ENCODE measurements around the gene UBE2E2. TPM values are rescaled to one million over a fixed set of nuclear protein-coding genes. Genes with fewer than 3 reads are reported as not detected.

UBE2E2 gene
- total and polyA plus RNA-seq, 2 donors (not counting 1 experiment from before 2014, with no cell fraction given) = 16.0 to 45.0 TPM

GRCh38 chr3:23480329-23480714 lies 277.2 kb downstream of the UBE2E2 start:
- peaks cover 0 to 11% of the 10 kb centered on the region in 2 experiments for H3K36me3 ChIP-seq (replicated peaks in 1 of 2; ENCODE audit: control extremely low read depth in 1 of 2, control insufficient read depth in 1 of 2, extremely low read depth in 1 of 2, insufficient read depth in 2 of 2, low read length in 1 of 2)
- H3K9ac ChIP-seq (ENCODE audit: low read length) = no peak overlapping the region
- H3K27ac ChIP-seq (ENCODE audit: low read length in 2 of 2) = no peak overlapping the region
- no peak overlapping the region for H3K4me3 ChIP-seq (ENCODE audit: control extremely low read depth in 1 of 5, extremely low read depth in 1 of 5, insufficient read depth in 1 of 5, low read depth in 2 of 5, low read length in 4 of 5)
- Mint-ChIP-seq H3K27me3 (no peaks in the 10 kb centered on the region), H3K4me3 (no peak overlapping the region), H3K27ac (no peak overlapping the region), H3K4me1 (peaks cover 21% of the 10 kb centered on the region), H3K9me3 (ENCODE audit: insufficient read depth) (peaks cover 12% of the 10 kb centered on the region)
- DNase-seq (no peak), ATAC-seq (ENCODE audit: low read depth) (no peak)
- no peaks in the 10 kb centered on the region for H3K27me3 ChIP-seq (replicated peaks in 1 of 4; ENCODE audit: control extremely low read depth in 1 of 4, control insufficient read depth in 3 of 4, insufficient read depth in 4 of 4, low read length in 3 of 4)
- H4K20me1 ChIP-seq (ENCODE audit: control insufficient read depth, insufficient read depth, low read length, poor library complexity, severe bottlenecking) = peaks cover 18% of the 10 kb centered on the region
- H3K79me2 ChIP-seq (ENCODE audit: control insufficient read depth, insufficient read depth, low read length) = peaks cover 35% of the 10 kb centered on the region
- H2AFZ ChIP-seq (ENCODE audit: insufficient read depth, low read depth, low read length, poor library complexity, severe bottlenecking) = no peak overlapping the region
- peaks cover 4 to 8% of the 10 kb centered on the region in 2 donors for H3K4me1 ChIP-seq (ENCODE audit: control insufficient read depth in 2 of 2, insufficient read depth in 2 of 2, low read length in 2 of 2)
- H3K4me2 ChIP-seq (replicated peaks; ENCODE audit: low read depth, low read length, poor library complexity, severe bottlenecking) = no peak overlapping the region
- ChIA-PET POLR2A (no interaction called here), CTCF (no interaction called here)
- intact Hi-C loops (cut with micrococcal nuclease) = no loop called here
- H3K9me3 ChIP-seq (ENCODE audit: control extremely low read depth in 1 of 3, control insufficient read depth in 2 of 3, insufficient read depth in 1 of 3, low read length in 2 of 3) = peaks cover 6 to 39% (median 34%) of the 10 kb centered on the region in 3 donors
- 100% methylated on average over 2 of the region's 8 CpGs for WGBS (ENCODE audit: insufficient coverage)
- TF ChIP-seq, protein P1, sequence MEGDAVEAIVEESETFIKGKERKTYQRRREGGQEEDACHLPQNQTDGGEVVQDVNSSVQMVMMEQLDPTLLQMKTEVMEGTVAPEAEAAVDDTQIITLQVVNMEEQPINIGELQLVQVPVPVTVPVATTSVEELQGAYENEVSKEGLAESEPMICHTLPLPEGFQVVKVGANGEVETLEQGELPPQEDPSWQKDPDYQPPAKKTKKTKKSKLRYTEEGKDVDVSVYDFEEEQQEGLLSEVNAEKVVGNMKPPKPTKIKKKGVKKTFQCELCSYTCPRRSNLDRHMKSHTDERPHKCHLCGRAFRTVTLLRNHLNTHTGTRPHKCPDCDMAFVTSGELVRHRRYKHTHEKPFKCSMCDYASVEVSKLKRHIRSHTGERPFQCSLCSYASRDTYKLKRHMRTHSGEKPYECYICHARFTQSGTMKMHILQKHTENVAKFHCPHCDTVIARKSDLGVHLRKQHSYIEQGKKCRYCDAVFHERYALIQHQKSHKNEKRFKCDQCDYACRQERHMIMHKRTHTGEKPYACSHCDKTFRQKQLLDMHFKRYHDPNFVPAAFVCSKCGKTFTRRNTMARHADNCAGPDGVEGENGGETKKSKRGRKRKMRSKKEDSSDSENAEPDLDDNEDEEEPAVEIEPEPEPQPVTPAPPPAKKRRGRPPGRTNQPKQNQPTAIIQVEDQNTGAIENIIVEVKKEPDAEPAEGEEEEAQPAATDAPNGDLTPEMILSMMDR (IDR thresholded peaks at IDR 0.05) = no peak

GRCh38 chr3:23481011-23481615 lies 278.0 kb downstream of the UBE2E2 start:
- Mint-ChIP-seq H3K27ac (no peak overlapping the region), H3K4me3 (no peak overlapping the region), H3K27me3 (no peaks in the 10 kb centered on the region), H3K4me1 (peaks cover 21% of the 10 kb centered on the region), H3K9me3 (ENCODE audit: insufficient read depth) (peaks cover 12% of the 10 kb centered on the region)
- peaks cover 18% of the 10 kb centered on the region for H4K20me1 ChIP-seq (ENCODE audit: control insufficient read depth, insufficient read depth, low read length, poor library complexity, severe bottlenecking)
- no peak overlapping the region for H3K4me3 ChIP-seq (ENCODE audit: control extremely low read depth in 1 of 5, extremely low read depth in 1 of 5, insufficient read depth in 1 of 5, low read depth in 2 of 5, low read length in 4 of 5)
- H3K4me1 ChIP-seq (ENCODE audit: control insufficient read depth in 2 of 2, insufficient read depth in 2 of 2, low read length in 2 of 2) = peaks cover 4 to 8% of the 10 kb centered on the region in 2 donors
- intact Hi-C loops (cut with micrococcal nuclease) = no loop called here
- ChIA-PET CTCF (no interaction called here), POLR2A (no interaction called here)
- H3K27me3 ChIP-seq (replicated peaks in 1 of 4; ENCODE audit: control extremely low read depth in 1 of 4, control insufficient read depth in 3 of 4, insufficient read depth in 4 of 4, low read length in 3 of 4) = no peaks in the 10 kb centered on the region
- no peak for TF ChIP-seq EZH2 (IDR thresholded peaks at IDR 0.05; ENCODE audit: borderline replicate concordance, insufficient read depth, low read depth, low read length, poor library complexity, severe bottlenecking)
- TF ChIP-seq, protein P1 (IDR thresholded peaks at IDR 0.05) = no peak
- no peak overlapping the region for H2AFZ ChIP-seq (ENCODE audit: insufficient read depth, low read depth, low read length, poor library complexity, severe bottlenecking)
- no peak overlapping the region for H3K4me2 ChIP-seq (replicated peaks; ENCODE audit: low read depth, low read length, poor library complexity, severe bottlenecking)
- peaks cover 0 to 11% of the 10 kb centered on the region in 2 experiments for H3K36me3 ChIP-seq (replicated peaks in 1 of 2; ENCODE audit: control extremely low read depth in 1 of 2, control insufficient read depth in 1 of 2, extremely low read depth in 1 of 2, insufficient read depth in 2 of 2, low read length in 1 of 2)
- no peak for ATAC-seq (ENCODE audit: low read depth)
- H3K27ac ChIP-seq (ENCODE audit: low read length in 2 of 2) = no peak overlapping the region
- peaks cover 35% of the 10 kb centered on the region for H3K79me2 ChIP-seq (ENCODE audit: control insufficient read depth, insufficient read depth, low read length)
- H3K9ac ChIP-seq (ENCODE audit: low read length) = no peak overlapping the region
- peaks cover 6 to 43% (median 40%) of the 10 kb centered on the region in 3 donors for H3K9me3 ChIP-seq (ENCODE audit: control extremely low read depth in 1 of 3, control insufficient read depth in 2 of 3, insufficient read depth in 1 of 3, low read length in 2 of 3)
- no peak for DNase-seq
- WGBS (ENCODE audit: insufficient coverage) = no CpG with 5 or more reads among the region's 5 CpGs

Data from B cell (primary cell).